HG03520 (cell line): ENCODE data around the gene SULT2A1.
"Not testable (repeated sequence)": the region's sequence is repeated elsewhere in the genome, so short reads cannot be mapped to it uniquely, and the experiment has no call there.

Source experiments
- ATAC-seq: cut with Tn5 transposase; IDR thresholded peaks from one replicate; pipeline ENCODE4 v1.9.1; 2021; ENCODE audit warnings: mild to moderate bottlenecking, moderate library complexity; ENCODE audit not compliant: unreplicated experiment

Gene SULT2A1, protein sequence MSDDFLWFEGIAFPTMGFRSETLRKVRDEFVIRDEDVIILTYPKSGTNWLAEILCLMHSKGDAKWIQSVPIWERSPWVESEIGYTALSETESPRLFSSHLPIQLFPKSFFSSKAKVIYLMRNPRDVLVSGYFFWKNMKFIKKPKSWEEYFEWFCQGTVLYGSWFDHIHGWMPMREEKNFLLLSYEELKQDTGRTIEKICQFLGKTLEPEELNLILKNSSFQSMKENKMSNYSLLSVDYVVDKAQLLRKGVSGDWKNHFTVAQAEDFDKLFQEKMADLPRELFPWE

DNA sequence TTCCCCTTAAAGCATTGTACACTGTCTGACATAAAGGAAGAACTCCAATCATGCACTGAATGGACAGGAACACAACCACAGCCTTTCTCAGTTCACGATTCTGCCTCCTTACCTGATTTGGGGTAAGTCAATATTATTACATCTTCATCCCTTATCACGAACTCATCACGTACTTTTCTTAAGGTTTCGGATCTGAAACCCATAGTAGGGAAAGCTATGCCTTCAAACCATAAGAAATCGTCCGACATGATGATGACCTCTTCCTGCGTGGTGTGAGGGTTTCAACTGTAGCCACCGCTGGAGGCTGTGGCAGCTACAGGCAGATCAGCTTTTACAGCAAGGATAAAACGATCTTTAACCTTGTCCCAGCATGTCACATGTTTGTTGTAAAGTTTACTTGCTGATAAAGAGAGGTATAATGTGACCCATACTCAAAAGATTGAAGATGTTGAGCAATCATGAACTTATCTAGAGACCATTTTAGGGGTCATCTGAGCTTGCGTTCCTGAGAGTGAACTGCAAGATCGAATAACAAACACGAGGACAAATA is at the start of gene SULT2A1:
SULT2A1 (minus strand) TSS at position 306 of the 550 bp plus-strand sequence; CDS start at position 248, 58 bp downstream.
- no peak for ATAC-seq

- not testable (repeated sequence) for ATAC-seq
Measured at GRCh38 chr19:47928581-47928980, 42.5 kb upstream of the SULT2A1 start.

DNA sequence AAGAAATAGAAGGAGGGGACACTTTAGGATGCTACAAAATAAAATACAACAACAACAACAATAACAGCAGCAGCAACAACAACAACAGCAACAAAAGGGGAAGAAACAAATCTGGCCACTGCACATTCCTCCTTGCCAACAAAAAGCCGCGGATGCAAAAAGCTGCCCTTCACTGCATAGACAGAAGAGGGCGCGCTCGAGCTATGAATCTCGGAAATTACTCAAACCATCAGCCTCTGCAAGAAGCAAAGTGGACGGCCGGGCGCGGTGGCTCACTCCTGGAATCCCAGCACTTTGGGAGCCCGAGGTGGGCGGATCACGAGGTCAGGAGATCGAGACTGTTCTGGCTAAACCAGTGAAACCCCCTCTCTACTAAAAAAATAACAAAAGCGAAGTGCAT is 34.0 kb upstream of the SULT2A1 start:
- ATAC-seq = not testable (repeated sequence)

- not testable (repeated sequence) for ATAC-seq
Measured at GRCh38 chr19:47910191-47910590, 24.1 kb upstream of the SULT2A1 start.

- not testable (repeated sequence) for ATAC-seq
Measured at GRCh38 chr19:47909350-47909749, 23.2 kb upstream of the SULT2A1 start.

DNA sequence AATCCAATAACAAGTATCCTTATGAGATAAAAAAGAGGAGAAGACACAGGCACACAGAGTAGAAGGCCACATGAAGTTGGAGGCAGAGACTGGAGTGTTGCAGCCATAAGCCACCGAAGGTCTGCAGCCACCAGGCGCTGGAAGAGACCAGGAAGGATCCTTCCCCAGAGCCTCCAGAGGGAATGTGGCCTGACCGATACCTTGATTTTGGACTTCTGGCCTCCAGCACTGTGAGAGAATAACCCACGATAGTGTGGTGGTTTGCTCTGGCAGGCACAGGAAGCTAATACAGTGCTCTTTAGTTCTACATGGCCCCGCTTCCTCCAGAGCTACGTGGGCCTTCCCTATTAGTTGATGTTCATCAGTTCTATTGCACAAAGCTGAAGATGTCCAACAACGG is 15.3 kb upstream of the SULT2A1 start:
- no peak for ATAC-seq

- no peak for ATAC-seq
Measured at GRCh38 chr19:47899335-47899734, 13.2 kb upstream of the SULT2A1 start.

DNA sequence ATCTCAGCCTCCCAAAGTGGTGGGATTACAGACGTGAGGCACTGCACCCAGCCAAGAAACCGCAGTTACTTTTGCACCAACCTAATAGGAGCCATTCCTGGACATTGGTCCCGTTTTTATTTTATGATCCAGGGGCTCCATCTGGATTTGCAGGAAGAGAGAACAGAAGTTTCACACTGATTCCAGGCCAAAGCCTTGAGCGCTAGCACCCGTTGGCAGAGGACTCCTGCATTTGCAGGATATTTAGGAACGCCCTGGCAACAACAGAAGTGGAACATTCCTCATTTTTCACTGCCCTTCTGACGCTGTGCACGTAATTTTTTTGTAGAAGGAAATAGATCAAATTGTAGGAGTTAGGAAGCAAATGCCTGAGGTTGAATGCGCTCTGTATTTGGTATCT is 11.7 kb upstream of the SULT2A1 start:
- ATAC-seq = no peak

DNA sequence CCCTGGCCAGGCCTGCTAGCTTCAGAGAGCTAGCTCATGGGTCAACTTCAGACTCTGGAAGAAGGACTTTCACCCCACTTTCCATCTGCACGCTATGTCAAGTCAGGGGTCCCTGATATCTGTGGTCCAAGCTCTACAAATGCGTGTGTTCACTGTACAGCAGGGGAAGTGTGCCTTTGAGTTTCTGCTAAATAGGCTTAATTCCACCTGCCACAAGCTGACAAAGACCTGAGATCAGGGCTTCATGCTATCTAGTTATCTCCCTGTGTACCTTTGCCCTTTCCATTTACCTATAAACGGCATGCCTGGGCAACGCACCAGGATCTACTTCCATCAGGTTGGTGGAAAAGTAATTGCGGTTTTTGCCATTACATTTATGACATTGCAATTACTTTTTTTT is 10.7 kb upstream of the SULT2A1 start:
- ATAC-seq = no peak

DNA sequence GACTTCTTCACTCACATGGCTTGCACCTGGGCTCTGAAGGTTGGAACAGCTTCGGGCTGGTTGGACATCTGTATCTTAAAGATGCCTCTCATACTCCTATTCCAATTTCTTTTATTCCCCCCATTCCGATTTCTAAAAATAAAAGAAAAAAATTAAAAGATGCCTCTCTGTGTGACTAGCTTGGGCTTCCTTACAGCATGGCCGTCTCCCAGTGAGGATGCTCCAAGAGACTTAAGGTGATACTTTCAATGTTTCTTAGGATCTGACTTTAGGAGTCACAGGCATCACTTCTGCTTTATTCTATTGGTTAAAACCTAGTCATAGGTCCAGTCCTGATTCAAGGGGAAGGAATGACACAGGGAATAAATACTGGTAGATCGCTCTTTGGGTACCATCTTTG is 9.9 kb upstream of the SULT2A1 start:
- ATAC-seq = no peak

DNA sequence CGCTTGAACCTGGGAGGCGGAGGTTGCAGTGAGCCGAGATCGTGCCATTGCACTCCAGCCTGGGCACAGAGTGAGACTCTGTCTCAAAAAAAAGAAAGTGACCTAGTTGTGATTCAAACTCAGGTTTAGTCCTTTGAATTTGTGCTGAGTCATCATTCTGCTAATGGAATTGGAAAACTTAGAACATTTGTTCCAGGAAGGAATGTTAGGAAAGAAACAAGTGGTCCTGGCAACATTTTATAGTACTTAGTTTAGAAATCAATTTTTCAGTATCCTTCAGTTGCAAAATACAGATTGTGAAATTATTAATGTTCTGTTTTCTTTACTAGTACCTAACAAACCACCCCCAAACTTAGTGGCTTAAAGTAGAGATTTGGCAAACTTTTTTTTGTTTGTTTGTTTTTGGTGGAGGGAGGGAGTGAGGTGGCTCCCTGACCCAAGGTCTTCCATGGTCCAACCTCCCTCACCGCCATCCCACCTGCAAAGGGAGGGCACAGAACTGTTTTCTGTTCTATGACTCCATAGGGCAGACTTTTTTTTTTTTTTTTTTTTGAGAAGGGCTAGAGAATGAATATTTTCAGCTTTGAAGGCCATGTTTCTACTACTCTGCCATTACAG is 9.2 kb upstream of the SULT2A1 start:
- no peak for ATAC-seq

GRCh38 chr19:47891923-47892666 is 6.0 kb upstream of the SULT2A1 start:
- no peak for ATAC-seq

GRCh38 chr19:47891622-47891922 is 5.5 kb upstream of the SULT2A1 start:
- ATAC-seq = no peak

DNA sequence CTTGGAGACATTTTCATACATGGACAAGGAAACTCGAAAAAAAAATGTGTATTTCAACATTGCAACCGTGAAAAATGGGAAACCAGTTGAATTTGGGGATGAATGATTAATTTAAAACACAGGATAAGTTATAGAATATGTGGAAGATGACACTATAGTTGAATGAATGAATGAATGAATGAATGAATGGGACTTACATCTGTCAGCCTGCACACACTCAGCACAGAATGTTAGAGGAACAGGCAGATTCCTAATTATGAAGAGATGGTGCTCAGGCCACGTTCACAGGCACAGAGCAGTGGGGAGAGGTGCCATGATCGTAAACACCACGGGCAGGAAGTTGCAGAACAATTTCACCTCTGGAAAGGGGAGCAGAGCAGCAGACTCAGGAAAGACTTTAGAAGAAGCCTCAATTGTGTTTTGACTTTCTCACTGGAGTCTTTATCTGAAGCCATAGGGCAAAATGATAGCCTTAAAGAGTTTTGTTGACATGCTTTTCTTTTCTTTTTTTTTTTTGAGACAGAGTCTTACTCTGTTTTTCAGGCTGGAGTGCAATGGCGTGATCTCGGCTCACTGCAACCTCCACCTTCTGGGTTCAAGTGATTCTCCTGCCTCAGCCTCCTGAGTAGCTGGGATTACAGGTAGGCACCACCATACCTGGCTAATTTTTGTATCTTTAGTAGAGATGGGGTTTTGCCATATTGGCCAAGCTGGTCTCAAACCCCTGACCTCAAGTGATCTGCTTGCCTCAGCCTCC is 4.9 kb upstream of the SULT2A1 start:
- ATAC-seq = no peak

DNA sequence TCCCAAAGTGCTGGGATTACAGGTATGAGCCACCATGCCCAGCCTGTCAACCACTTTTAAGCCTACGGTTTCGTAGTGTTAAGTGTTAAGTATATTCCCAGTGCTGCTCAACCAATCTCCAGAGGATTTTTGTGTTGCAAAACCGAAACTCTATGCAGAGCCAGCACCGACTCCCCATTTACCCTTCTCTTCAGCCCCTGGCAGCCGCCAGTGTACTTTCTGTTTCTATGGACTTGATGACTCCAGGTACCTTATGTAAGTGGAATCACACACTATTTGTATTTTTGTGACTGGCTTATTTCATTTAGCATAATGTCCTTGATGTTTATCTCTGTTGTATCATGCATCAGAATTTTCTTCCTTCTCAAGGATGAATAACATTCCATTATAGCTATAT is 1.1 kb downstream of the SULT2A1 start:
- no peak for ATAC-seq

- ATAC-seq = no peak
Measured at GRCh38 chr19:47882890-47883289, 3.2 kb downstream of the SULT2A1 start.

GRCh38 chr19:47881757-47882156 is 4.4 kb downstream of the SULT2A1 start:
- no peak for ATAC-seq

DNA sequence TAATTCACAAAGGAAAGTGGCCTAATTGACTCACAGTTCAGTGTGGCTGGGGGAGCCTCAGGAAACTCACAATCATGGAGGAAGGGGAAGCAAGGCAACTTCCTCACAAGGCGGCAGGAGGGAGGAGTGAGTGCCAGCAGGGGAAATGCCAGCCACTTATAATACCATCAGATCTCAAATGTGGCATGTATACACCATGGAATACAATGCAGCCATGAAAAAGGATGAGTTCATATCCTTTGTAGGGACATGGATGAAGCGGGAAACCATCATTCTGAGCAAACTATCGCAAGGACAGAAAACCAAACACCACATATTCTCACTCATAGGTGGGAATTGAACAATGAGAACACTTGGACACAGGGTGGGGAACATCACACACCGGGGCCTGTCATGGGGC is 6.7 kb downstream of the SULT2A1 start:
- not testable (repeated sequence) for ATAC-seq

GRCh38 chr19:47878906-47879305 is 7.2 kb downstream of the SULT2A1 start:
- no peak for ATAC-seq

DNA sequence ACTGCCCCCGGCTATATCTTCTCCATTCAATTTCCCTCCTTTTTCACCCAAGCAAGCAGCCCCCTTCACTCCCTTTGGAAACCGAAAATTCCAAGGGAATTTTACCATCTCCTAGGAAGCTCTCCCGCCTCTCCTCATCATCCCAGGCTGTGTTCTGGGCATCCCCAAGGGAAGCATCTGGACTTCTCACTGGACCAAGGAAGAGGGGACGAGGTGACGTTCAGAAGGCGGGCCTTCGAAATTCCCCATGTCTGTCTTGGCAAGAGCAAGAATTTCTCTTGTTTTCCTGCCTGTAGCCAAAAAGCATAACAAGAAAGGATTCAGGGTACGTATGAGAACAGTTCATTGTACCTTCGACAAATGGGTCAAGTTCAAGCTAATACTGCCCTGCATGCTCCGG is 20.9 kb downstream of the SULT2A1 start:
- ATAC-seq = no peak

DNA sequence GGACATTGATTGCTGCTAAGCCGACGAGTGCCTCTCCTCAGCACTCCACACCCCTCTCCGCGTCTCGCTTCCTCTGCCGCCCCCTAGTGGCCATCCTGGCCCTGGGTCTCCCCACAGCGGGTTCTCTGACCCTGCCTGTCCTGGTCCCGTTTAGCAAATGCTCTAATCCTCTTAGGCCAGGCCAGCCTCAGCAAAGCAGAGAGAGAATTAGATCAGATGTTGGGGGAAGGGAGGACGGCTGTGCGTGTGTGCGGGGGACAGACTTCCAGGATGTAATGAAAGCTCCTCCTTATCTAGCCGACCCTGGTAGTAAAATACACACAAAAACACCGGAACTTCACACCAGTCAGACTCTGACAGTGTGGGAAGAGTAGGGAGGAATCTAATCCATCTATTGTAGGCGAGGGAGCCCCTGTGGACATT is 22.6 kb downstream of the SULT2A1 start:
- ATAC-seq = no peak
